Measurements from ENCODE around the gene URI1.

- no peak for TF ChIP-seq POLR2AphosphoS5 (IDR thresholded peaks at IDR 0.05; ENCODE audit: borderline replicate concordance, low read depth, low read length)
- no peak for TF ChIP-seq EZH2 (IDR thresholded peaks at IDR 0.05)
- no peak for TF ChIP-seq FOXP2 (optimal IDR thresholded peaks at IDR 0.05; ENCODE audit: control extremely low read depth, extremely low read length, insufficient read depth)
These were observed 57.5 kb downstream of the URI1 start for GRCh38 chr19:29999490-29999889.

All from SK-N-MC (cell line).